Fibroblast of lung (primary cell): ENCODE data around the gene ACTR1B. TPM values are rescaled to one million over a fixed set of nuclear protein-coding genes. Genes with fewer than 3 reads are reported as not detected.
"Not testable (repeated sequence)": the region's sequence is repeated elsewhere in the genome, so short reads cannot be mapped to it uniquely, and the experiment has no call there.

Source experiments
- DNase-seq, 2 donors: peaks; one replicate each; pipeline versions ENCODE4 v3.0.0 to v3.0.0-alpha.2; 2010; ENCODE audit warnings: low read depth in 2 of 2
- H2AFZ ChIP-seq: 2 replicates; pipeline ENCODE4 v1.5.1; 2012; ENCODE audit warnings: low read length, control low read depth, inconsistent platforms
- H3K27ac ChIP-seq: 2 replicates; pipeline ENCODE4 v1.5.1; 2011; ENCODE audit warnings: low read length, control low read depth; ENCODE audit not compliant: insufficient read depth
- H3K27me3 ChIP-seq: 2 replicates; pipeline ENCODE4 v1.5.1; 2011; ENCODE audit warnings: mild to moderate bottlenecking, low read length; ENCODE audit not compliant: control insufficient read depth, insufficient read depth
- H3K36me3 ChIP-seq: 2 replicates; pipeline ENCODE4 v1.5.1; 2011; ENCODE audit warnings: low read length; ENCODE audit not compliant: control insufficient read depth, insufficient read depth
- H3K4me1 ChIP-seq: 2 replicates; pipeline ENCODE4 v1.5.1; 2011; ENCODE audit warnings: low read length; ENCODE audit not compliant: control insufficient read depth, insufficient read depth; ENCODE audit errors: extremely low read depth
- H3K4me2 ChIP-seq: 2 replicates; pipeline ENCODE4 v1.5.1; 2011; ENCODE audit warnings: low read length, control low read depth; ENCODE audit not compliant: insufficient read depth; ENCODE audit errors: extremely low read depth
- H3K4me3 ChIP-seq, 4 experiments: fragments of 200-600 bp in 1 of 4; sonication (generic) in 1 of 4; replicated peaks in 1 of 4; 2 replicates each; pipeline ENCODE4 v1.5.1; 2011 to 2016; ENCODE audit warnings: low read length in 4 of 4, low read depth in 3 of 4, mild to moderate bottlenecking in 3 of 4, control low read depth in 2 of 4, inconsistent platforms in 1 of 4, mixed read lengths in 1 of 4; ENCODE audit not compliant: insufficient read depth in 1 of 4; ENCODE audit errors: control extremely low read depth in 1 of 4
- H3K79me2 ChIP-seq: 2 replicates; pipeline ENCODE4 v1.5.1; 2012; ENCODE audit warnings: mild to moderate bottlenecking, low read length, inconsistent platforms; ENCODE audit not compliant: control insufficient read depth, insufficient read depth
- H3K9ac ChIP-seq: 2 replicates; pipeline ENCODE4 v1.5.1; 2011; ENCODE audit warnings: mild to moderate bottlenecking, low read length, control low read depth; ENCODE audit not compliant: insufficient read depth
- H3K9me3 ChIP-seq: 2 replicates; pipeline ENCODE4 v1.5.1; 2012; ENCODE audit warnings: low read depth, low read length; ENCODE audit not compliant: control insufficient read depth, insufficient read depth
- H4K20me1 ChIP-seq: 2 replicates; pipeline ENCODE4 v1.5.1; 2011; ENCODE audit warnings: low read length; ENCODE audit not compliant: control insufficient read depth, insufficient read depth; ENCODE audit errors: extremely low read depth
- EZH2 ChIP-seq: IDR thresholded peaks from 2 replicates; pipeline ENCODE4 v1.5.1; 2012; ENCODE audit warnings: low read length, control low read depth, mild to moderate bottlenecking; ENCODE audit errors: missing control alignments
- polyA plus RNA-seq, 2 donors: library from polyadenylated mRNA; depleted of rRNA in 1 of 2; stranded (reverse) in 1 of 2; unstranded in 1 of 2; fragments of >200 nt; gene quantifications; 2 replicates each; pipeline ENCODE4 v1.2.1, GENCODE V29; 2011 to 2012; ENCODE audit warnings: missing spikeins in 1 of 2
- total RNA-seq: library from RNA; depleted of rRNA; stranded (reverse); fragments of >200 nt; gene quantifications from 2 replicates; pipeline ENCODE4 v1.2.1, GENCODE V29; 2014
- TF ChIP-seq, protein P1 (sequence below), 2 donors: IDR thresholded peaks in 1 of 2; conservative IDR thresholded peaks in 1 of 2; 1 replicate in 1 of 2; 2 replicates in 1 of 2; pipeline ENCODE4 v1.5.1; 2011 to 2012; ENCODE audit warnings: low read length in 2 of 2, control low read depth in 1 of 2, inconsistent platforms in 1 of 2, low read depth in 1 of 2, mild to moderate bottlenecking in 1 of 2

The ACTR1B gene
- total and polyA plus RNA-seq, 2 donors (not counting 1 experiment from before 2014, with no cell fraction given), result 38.3 to 69.9 TPM

DNA sequence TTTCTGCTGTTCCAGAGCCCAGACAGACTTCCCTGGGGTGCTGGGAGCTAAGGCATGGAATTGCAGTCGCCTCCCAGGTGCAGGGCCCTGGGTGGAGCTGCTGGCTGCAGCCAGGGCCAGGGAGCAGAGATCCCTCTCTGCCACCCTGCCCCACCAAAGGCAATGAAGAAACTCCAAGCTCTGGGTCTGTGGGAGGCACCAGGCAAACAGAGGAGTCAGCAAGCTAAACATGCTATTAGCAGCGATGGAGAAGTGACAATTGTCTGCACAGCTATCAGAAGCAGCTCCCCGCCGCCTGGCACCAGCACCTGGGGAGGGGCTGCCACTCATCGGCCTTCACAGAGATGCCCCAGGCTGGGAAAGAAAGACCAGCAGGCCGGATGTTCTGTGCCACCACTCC is 45.9 kb downstream of the ACTR1B start:
- Histone ChIP-seq H4K20me1 (no peaks in the 10 kb centered on the region), H2AFZ (no peak overlapping the region), H3K4me1 (no peaks in the 10 kb centered on the region), H3K27me3 (no peaks in the 10 kb centered on the region), H3K79me2 (no peaks in the 10 kb centered on the region), H3K36me3 (no peaks in the 10 kb centered on the region), H3K4me2 (no peak overlapping the region), H3K27ac (no peak overlapping the region), H3K9me3 (no peaks in the 10 kb centered on the region), H3K4me3 (no peak overlapping the region), H3K9ac (no peak overlapping the region)
- TF ChIP-seq, protein P1, sequence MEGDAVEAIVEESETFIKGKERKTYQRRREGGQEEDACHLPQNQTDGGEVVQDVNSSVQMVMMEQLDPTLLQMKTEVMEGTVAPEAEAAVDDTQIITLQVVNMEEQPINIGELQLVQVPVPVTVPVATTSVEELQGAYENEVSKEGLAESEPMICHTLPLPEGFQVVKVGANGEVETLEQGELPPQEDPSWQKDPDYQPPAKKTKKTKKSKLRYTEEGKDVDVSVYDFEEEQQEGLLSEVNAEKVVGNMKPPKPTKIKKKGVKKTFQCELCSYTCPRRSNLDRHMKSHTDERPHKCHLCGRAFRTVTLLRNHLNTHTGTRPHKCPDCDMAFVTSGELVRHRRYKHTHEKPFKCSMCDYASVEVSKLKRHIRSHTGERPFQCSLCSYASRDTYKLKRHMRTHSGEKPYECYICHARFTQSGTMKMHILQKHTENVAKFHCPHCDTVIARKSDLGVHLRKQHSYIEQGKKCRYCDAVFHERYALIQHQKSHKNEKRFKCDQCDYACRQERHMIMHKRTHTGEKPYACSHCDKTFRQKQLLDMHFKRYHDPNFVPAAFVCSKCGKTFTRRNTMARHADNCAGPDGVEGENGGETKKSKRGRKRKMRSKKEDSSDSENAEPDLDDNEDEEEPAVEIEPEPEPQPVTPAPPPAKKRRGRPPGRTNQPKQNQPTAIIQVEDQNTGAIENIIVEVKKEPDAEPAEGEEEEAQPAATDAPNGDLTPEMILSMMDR (conservative IDR thresholded peaks at IDR 0.05 in 1 of 2, IDR thresholded peaks at IDR 0.05 in 1 of 2; ENCODE audit: low read depth in 1 of 2, low read length in 2 of 2), result no peak
- no peak for TF ChIP-seq EZH2
- no peak for DNase-seq

DNA sequence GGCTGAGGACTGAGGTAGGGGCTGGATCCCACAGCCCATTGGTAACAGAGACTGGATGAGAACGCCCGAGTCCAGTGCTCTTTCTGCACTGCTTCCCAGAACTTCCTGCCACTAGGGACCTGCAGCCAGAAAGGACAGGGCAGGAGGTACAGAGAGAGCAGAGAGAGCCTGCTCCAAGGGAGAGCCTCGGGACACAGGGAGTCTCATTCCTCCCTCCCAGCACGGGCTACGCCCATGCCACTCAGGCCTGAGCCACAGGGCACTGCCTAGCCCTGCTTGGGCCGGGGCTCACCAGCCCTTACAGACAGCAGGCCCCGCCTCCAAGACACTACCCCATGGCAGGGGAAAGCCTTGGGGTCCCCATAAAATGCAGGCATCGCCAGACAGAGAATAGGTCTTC is 48.1 kb downstream of the ACTR1B start:
- not testable (repeated sequence) for H3K9ac ChIP-seq, H3K4me2 ChIP-seq, H4K20me1 ChIP-seq, H3K36me3 ChIP-seq, H3K4me1 ChIP-seq, H3K9me3 ChIP-seq, H2AFZ ChIP-seq, DNase-seq, H3K27me3 ChIP-seq, H3K4me3 ChIP-seq, H3K27ac ChIP-seq, H3K79me2 ChIP-seq

DNA sequence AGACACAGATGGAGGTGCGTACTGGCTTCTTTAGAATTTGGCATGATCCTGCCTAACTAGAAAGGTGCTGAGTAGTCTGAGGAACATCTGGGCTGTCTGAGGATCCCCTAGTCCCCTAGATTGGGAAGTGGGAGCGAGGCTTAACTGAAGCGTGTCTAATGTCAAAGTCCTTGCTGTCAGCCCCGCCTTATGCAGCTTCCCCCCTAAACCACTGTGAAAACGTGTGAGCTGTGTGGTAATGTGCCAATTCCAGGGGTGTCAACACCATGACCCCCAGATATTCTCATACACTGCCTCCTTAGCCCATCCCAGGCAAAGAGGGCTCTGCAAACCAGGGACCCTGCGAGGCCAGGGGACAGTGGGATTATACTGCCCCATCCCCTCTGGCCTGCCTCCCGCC is 51.9 kb downstream of the ACTR1B start:
- not testable (repeated sequence) for H3K4me2 ChIP-seq, H3K9ac ChIP-seq, H4K20me1 ChIP-seq, H3K79me2 ChIP-seq, H3K27me3 ChIP-seq, H2AFZ ChIP-seq, H3K9me3 ChIP-seq, H3K4me1 ChIP-seq, H3K4me3 ChIP-seq, H3K27ac ChIP-seq, DNase-seq, H3K36me3 ChIP-seq

DNA sequence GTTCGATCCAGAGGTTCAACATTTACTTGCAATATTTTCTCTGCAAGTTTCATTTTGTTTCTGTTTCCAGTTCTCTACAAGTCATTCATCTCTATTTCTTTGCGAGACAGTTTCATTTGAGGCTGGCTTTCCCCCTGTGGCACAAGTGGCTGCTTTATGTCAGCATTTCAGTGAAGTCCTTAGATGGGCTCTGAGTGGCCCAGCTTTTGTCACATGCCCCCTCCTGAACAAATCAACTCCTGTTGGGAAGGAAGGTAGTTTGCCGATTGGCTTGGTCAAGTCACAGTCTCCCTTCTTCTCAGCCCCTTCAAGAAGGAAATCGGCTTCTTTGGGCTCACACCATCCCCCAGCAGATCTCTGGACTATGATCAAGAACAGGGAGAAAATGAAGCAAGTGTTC is 55.1 kb downstream of the ACTR1B start:
- H3K79me2 ChIP-seq, result not testable (repeated sequence)

More for the DNA sequence above, 55.1 kb downstream of the ACTR1B start:
- H3K4me2 ChIP-seq, H4K20me1 ChIP-seq, H3K27ac ChIP-seq, H3K36me3 ChIP-seq, H3K27me3 ChIP-seq, H3K4me1 ChIP-seq, H2AFZ ChIP-seq, H3K9me3 ChIP-seq, H3K9ac ChIP-seq, DNase-seq, H3K4me3 ChIP-seq: not testable (repeated sequence)

Other genes with a start within 250 kb of the ACTR1B start
- 23.1 and 26.7 TPM in 2 replicates for gene ANKRD36B, start 74.2 kb downstream of the ACTR1B start, total RNA-seq
- 4.3 and 4.7 TPM in 2 replicates for gene ANKRD36B, start 74.2 kb downstream of the ACTR1B start, polyA plus RNA-seq
- 381 and 460 TPM in 2 replicates for gene COX5B, start 18.0 kb downstream of the ACTR1B start, total RNA-seq
- 241 and 257 TPM in 2 replicates for gene COX5B, start 18.0 kb downstream of the ACTR1B start, polyA plus RNA-seq
- gene C2orf92, start 5.7 kb upstream of the ACTR1B start, total RNA-seq, result 0.77 and 0.99 TPM in 2 replicates
- 0.41 and 1.1 TPM in 2 replicates for gene C2orf92, start 5.7 kb upstream of the ACTR1B start, polyA plus RNA-seq
- not detected in 2 replicates for gene ZAP70, start 49.5 kb upstream of the ACTR1B start, total RNA-seq
- 0.10 TPM in 1 of 2 replicates, not detected in the other for gene ZAP70, start 49.5 kb upstream of the ACTR1B start, polyA plus RNA-seq